ENCODE data around the gene DDX50. TPM values are rescaled to one million over a fixed set of nuclear protein-coding genes. Genes with fewer than 3 reads are reported as not detected.
"Not testable (repeated sequence)": the region's sequence is repeated elsewhere in the genome, so short reads cannot be mapped to it uniquely, and the experiment has no call there.

The DDX50 gene
- 48.9 to 51.1 TPM (median 48.9 TPM) in 3 replicates for total RNA-seq

- TF ChIP-seq CTCF (IDR thresholded peaks at IDR 0.05; ENCODE audit: unreplicated experiment) = peak; percentile 16
- Mint-ChIP-seq H3K4me1 (peaks cover 29% of the 10 kb centered on the region), H3K27me3 (ENCODE audit: low read depth) (no peaks in the 10 kb centered on the region), H3K9me3 (no peaks in the 10 kb centered on the region), H3K36me3 (peaks cover 4% of the 10 kb centered on the region), H3K4me3 (peak within 1 kb of the TSS; percentile 98), H3K27ac (peak within 1 kb of the TSS; percentile 99)
- DNase-seq (ENCODE audit: low spot score in 2 of 2, unreplicated experiment in 2 of 2) = peak; percentile 89 to 93
These were observed at the start of gene DDX50 for GRCh38 chr10:68901105-68901927. Gene DDX50 (plus strand): TSS chr10:68901315. CDS start chr10:68901385, 70 bp downstream.

- DNase-seq (ENCODE audit: low spot score in 2 of 2, unreplicated experiment in 2 of 2) = no peak
- Mint-ChIP-seq H3K27me3 (ENCODE audit: low read depth) (no peaks in the 10 kb centered on the region), H3K4me3 (no peak overlapping the region), H3K4me1 (no peaks in the 10 kb centered on the region), H3K9me3 (peaks cover 16% of the 10 kb centered on the region), H3K36me3 (peaks cover 11% of the 10 kb centered on the region), H3K27ac (no peak overlapping the region)
- no peak for TF ChIP-seq CTCF (IDR thresholded peaks at IDR 0.05; ENCODE audit: unreplicated experiment)
These were observed 44.8 kb upstream of the DDX50 start for GRCh38 chr10:68856352-68856751.

DNA sequence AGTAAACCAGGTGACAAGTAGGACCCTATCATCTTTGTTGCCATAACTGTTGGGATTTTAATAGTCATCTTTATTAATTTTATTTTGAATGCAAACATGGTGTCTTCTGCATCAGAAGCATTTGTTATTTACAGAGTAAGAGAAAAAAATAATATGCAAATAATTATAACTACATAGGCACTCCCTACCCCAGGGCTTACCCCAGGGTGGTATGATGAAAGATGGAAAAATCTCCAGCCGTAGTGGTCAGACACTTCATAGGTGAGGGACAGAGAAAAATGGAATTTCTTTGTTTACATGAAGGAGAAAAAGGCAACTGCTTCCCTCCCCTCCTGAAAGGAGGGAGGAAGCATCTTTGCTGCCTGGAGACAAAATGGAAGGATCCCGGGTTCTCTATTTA lies 44.1 kb upstream of the DDX50 start:
- Mint-ChIP-seq H3K4me3 (no peak overlapping the region), H3K27me3 (ENCODE audit: low read depth) (no peaks in the 10 kb centered on the region), H3K4me1 (no peaks in the 10 kb centered on the region), H3K36me3 (peaks cover 15% of the 10 kb centered on the region), H3K9me3 (peaks cover 23% of the 10 kb centered on the region), H3K27ac (no peak overlapping the region)
- no peak for DNase-seq (ENCODE audit: low spot score in 2 of 2, unreplicated experiment in 2 of 2)
- TF ChIP-seq CTCF (IDR thresholded peaks at IDR 0.05; ENCODE audit: unreplicated experiment) = no peak

GRCh38 chr10:68861253-68861652 lies 39.9 kb upstream of the DDX50 start:
- Mint-ChIP-seq H3K4me1 (no peaks in the 10 kb centered on the region), H3K27ac (no peak overlapping the region), H3K9me3 (peaks cover 35% of the 10 kb centered on the region), H3K36me3 (peaks cover 22% of the 10 kb centered on the region), H3K4me3 (no peak overlapping the region), H3K27me3 (ENCODE audit: low read depth) (no peaks in the 10 kb centered on the region)
- no peak for DNase-seq (ENCODE audit: low spot score in 2 of 2, unreplicated experiment in 2 of 2)
- no peak for TF ChIP-seq CTCF (IDR thresholded peaks at IDR 0.05; ENCODE audit: unreplicated experiment)

- DNase-seq (ENCODE audit: low spot score in 2 of 2, unreplicated experiment in 2 of 2) = no peak
- Mint-ChIP-seq H3K4me3 (no peak overlapping the region), H3K36me3 (peaks cover 26% of the 10 kb centered on the region), H3K27me3 (ENCODE audit: low read depth) (no peaks in the 10 kb centered on the region), H3K9me3 (peaks cover 43% of the 10 kb centered on the region), H3K27ac (no peak overlapping the region), H3K4me1 (no peaks in the 10 kb centered on the region)
- no peak for TF ChIP-seq CTCF (IDR thresholded peaks at IDR 0.05; ENCODE audit: unreplicated experiment)
These were observed 36.5 kb upstream of the DDX50 start for GRCh38 chr10:68864611-68865010.

DNA sequence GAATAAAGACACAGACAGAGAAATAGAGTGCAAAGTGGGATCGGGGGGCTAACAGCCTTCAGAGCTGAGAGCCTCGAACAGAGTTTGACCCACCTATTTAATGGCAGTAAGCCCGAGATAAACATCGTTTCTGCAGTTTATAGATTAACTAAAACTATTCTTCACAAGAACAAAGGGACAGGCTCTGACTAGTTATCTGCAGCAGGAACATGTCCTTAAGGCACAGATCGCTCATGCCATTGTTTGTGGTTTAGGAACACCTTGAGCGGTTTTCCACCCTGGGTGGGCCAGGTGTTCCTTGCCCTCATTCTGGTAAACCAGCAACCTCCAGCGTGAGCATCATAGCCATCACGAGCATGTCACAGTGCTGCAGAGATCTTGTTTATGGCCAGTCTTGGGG lies 32.9 kb upstream of the DDX50 start:
- Mint-ChIP-seq H3K9me3 (peaks cover 16% of the 10 kb centered on the region), H3K4me1 (peaks cover 19% of the 10 kb centered on the region)
- H3K4me3 Mint-ChIP-seq; H3K36me3 Mint-ChIP-seq; DNase-seq (ENCODE audit: low spot score in 2 of 2, unreplicated experiment in 2 of 2); H3K27ac Mint-ChIP-seq; H3K27me3 Mint-ChIP-seq (ENCODE audit: low read depth): not testable (repeated sequence)

Data from mesothelial cell of epicardium (in vitro differentiated cells).